PFSK-1 (cell line): ENCODE measurements around the gene OSGEP.

ENCODE experiments used
- FOXP2 ChIP-seq: optimal IDR thresholded peaks from 2 replicates; pipeline ENCODE3; 2011; ENCODE audit warnings: borderline replicate concordance, control low read depth, inconsistent platforms; ENCODE audit not compliant: insufficient read depth; ENCODE audit errors: extremely low read length, extremely low read depth
- POLR2AphosphoS5 ChIP-seq: IDR thresholded peaks from 2 replicates; pipeline ENCODE4 v1.6.1; 2012; ENCODE audit warnings: low read depth, mild to moderate bottlenecking, control low read depth, low read length, moderate library complexity
- REST ChIP-seq, 2 experiments: IDR thresholded peaks; 2 replicates each; pipeline versions ENCODE4 v1.6.1 to v1.8.0; 2011 to 2012; ENCODE audit warnings: low read depth in 2 of 2, low read length in 2 of 2, control low read depth in 1 of 2, inconsistent platforms in 1 of 2, mild to moderate bottlenecking in 1 of 2, moderate library complexity in 1 of 2; ENCODE audit not compliant: insufficient read depth in 1 of 2
- SIN3A ChIP-seq: IDR thresholded peaks from 2 replicates; pipeline ENCODE4 v1.6.1; 2012; ENCODE audit warnings: mild to moderate bottlenecking, low read length, moderate library complexity, borderline replicate concordance; ENCODE audit not compliant: insufficient read depth
- TAF1 ChIP-seq: IDR thresholded peaks from 2 replicates; pipeline ENCODE4 v1.6.1; 2012; ENCODE audit warnings: low read length, control low read depth, borderline replicate concordance; ENCODE audit not compliant: insufficient read depth

OSGEP gene

GRCh38 chr14:20412876-20413743 is 41.5 kb downstream of the OSGEP start, which contains the start of gene TEP1:
TEP1 (minus strand) TSS chr14:20413501; CDS start chr14:20408439, 5,062 bp downstream.
- TF ChIP-seq POLR2AphosphoS5 (peak; percentile 73; the same call in 1 of the 2 replicates), TAF1 (no peak), SIN3A (no peak)

GRCh38 chr14:20412411-20412810 is 42.2 kb downstream of the OSGEP start:
- TF ChIP-seq TAF1 (no peak), SIN3A (no peak), FOXP2 (no peak), POLR2AphosphoS5 (no peak), REST (IDR thresholded peaks at IDR 0.05; ENCODE audit: insufficient read depth in 1 of 2, low read depth in 2 of 2, low read length in 2 of 2) (no peak)

GRCh38 chr14:20409226-20409625 is 45.4 kb downstream of the OSGEP start:
- TF ChIP-seq POLR2AphosphoS5 (no peak), REST (IDR thresholded peaks at IDR 0.05; ENCODE audit: insufficient read depth in 1 of 2, low read depth in 2 of 2, low read length in 2 of 2) (no peak), FOXP2 (no peak), SIN3A (no peak), TAF1 (no peak)

GRCh38 chr14:20403521-20403920 is 51.1 kb downstream of the OSGEP start:
- TF ChIP-seq TAF1 = no peak
- TF ChIP-seq POLR2AphosphoS5 = no peak
- TF ChIP-seq REST (IDR thresholded peaks at IDR 0.05; ENCODE audit: insufficient read depth in 1 of 2, low read depth in 2 of 2, low read length in 2 of 2) = no peak
- no peak for TF ChIP-seq FOXP2
- no peak for TF ChIP-seq SIN3A

GRCh38 chr14:20400965-20401593 is 53.5 kb downstream of the OSGEP start:
- no peak for TF ChIP-seq FOXP2

GRCh38 chr14:20400589-20400964 is 54.0 kb downstream of the OSGEP start:
- TF ChIP-seq FOXP2 = no peak
- no peak for TF ChIP-seq SIN3A
- no peak for TF ChIP-seq REST (IDR thresholded peaks at IDR 0.05; ENCODE audit: insufficient read depth in 1 of 2, low read depth in 2 of 2, low read length in 2 of 2)
- TF ChIP-seq POLR2AphosphoS5 = no peak
- no peak for TF ChIP-seq TAF1
